ENCODE data around the gene ID1.
"Not testable (repeated sequence)": the region's sequence is repeated elsewhere in the genome, so short reads cannot be mapped to it uniquely, and the experiment has no call there.

The ID1 gene

GRCh38 chr20:31573555-31574321, 31.4 kb upstream of the ID1 start:
- no peak for DNase-seq (ENCODE audit: low spot score)

- DNase-seq (ENCODE audit: low spot score) = not testable (repeated sequence)
Measured at GRCh38 chr20:31574986-31575385, 30.1 kb upstream of the ID1 start.

GRCh38 chr20:31576751-31577150, 28.3 kb upstream of the ID1 start:
- no peak for DNase-seq (ENCODE audit: low spot score)

- no peak for DNase-seq (ENCODE audit: low spot score)
Measured at GRCh38 chr20:31577194-31577593, 27.9 kb upstream of the ID1 start.

GRCh38 chr20:31578448-31579138, 26.5 kb upstream of the ID1 start:
- DNase-seq (ENCODE audit: low spot score) = no peak

GRCh38 chr20:31579245-31579644, 25.8 kb upstream of the ID1 start:
- peak; percentile 11 for DNase-seq (ENCODE audit: low spot score)

- not testable (repeated sequence) for DNase-seq (ENCODE audit: low spot score)
Measured at GRCh38 chr20:31579941-31580651, 25.0 kb upstream of the ID1 start.

GRCh38 chr20:31580706-31581105, 24.4 kb upstream of the ID1 start:
- DNase-seq (ENCODE audit: low spot score) = no peak

GRCh38 chr20:31581391-31581790, 23.7 kb upstream of the ID1 start:
- no peak for DNase-seq (ENCODE audit: low spot score)

- DNase-seq (ENCODE audit: low spot score) = peak; percentile 43
Measured at GRCh38 chr20:31587545-31588389, 17.3 kb upstream of the ID1 start.

- no peak for DNase-seq (ENCODE audit: low spot score)
Measured at GRCh38 chr20:31590717-31591225, 14.3 kb upstream of the ID1 start.

- DNase-seq (ENCODE audit: low spot score) = no peak
Measured at GRCh38 chr20:31593221-31594001, 11.7 kb upstream of the ID1 start.

- DNase-seq (ENCODE audit: low spot score) = no peak
Measured at GRCh38 chr20:31594002-31594557, 11.0 kb upstream of the ID1 start.

GRCh38 chr20:31594558-31595379, 10.3 kb upstream of the ID1 start:
- no peak for DNase-seq (ENCODE audit: low spot score)

- DNase-seq (ENCODE audit: low spot score) = no peak
Measured at GRCh38 chr20:31595380-31595653, 9.8 kb upstream of the ID1 start.

- DNase-seq (ENCODE audit: low spot score) = no peak
Measured at GRCh38 chr20:31595654-31596411, 9.3 kb upstream of the ID1 start.

GRCh38 chr20:31596412-31596715, 8.7 kb upstream of the ID1 start:
- DNase-seq (ENCODE audit: low spot score) = not testable (repeated sequence)

GRCh38 chr20:31596831-31597480, 8.1 kb upstream of the ID1 start:
- DNase-seq (ENCODE audit: low spot score) = no peak

- no peak for DNase-seq (ENCODE audit: low spot score)
Measured at GRCh38 chr20:31597481-31597855, 7.6 kb upstream of the ID1 start.
